HG02763 (cell line): ENCODE measurements around the gene ABCB9.

Experiments
- ATAC-seq: cut with Tn5 transposase; IDR thresholded peaks from one replicate; pipeline ENCODE4 v1.9.1; 2021; ENCODE audit warnings: mild to moderate bottlenecking, moderate library complexity; ENCODE audit not compliant: unreplicated experiment

ABCB9 gene

GRCh38 chr12:122884091-122884826, 82.0 kb downstream of the ABCB9 start:
- no peak for ATAC-seq

- ATAC-seq, result no peak
These were observed 83.2 kb downstream of the ABCB9 start for GRCh38 chr12:122882908-122883558.

- no peak for ATAC-seq
These were observed 85.6 kb downstream of the ABCB9 start for GRCh38 chr12:122880668-122881067.

GRCh38 chr12:122880155-122880667, 86.1 kb downstream of the ABCB9 start:
- no peak for ATAC-seq
